A549 (cell line): Measurements from ENCODE around the gene ACTR2. TPM values are rescaled to one million over a fixed set of nuclear protein-coding genes. Genes with fewer than 3 reads are reported as not detected.

Experiments
- ATAC-seq, 2 experiments: fragments of 200-7000 bp in 1 of 2; fragments of >200 bp in 1 of 2; cut with Nextera tagmentation in 1 of 2; cut with Tn5 transposase in 1 of 2; 3 replicates each; pipeline versions ENCODE4 v1.8.0 to v1.9.1; 2018 to 2020; ENCODE audit warnings: mild to moderate bottlenecking in 1 of 2, moderate library complexity in 1 of 2
- CTCF ChIA-PET: fragments of 300-600 bp; sonication (Branson Sonifier 250); formaldehyde crosslinking; extraction: SDS; loops from one replicate; lab custom pipeline; 2021; ENCODE audit warnings: antibody characterized with exemption, inconsistent platforms; lab: Yijun Ruan, JAX
- POLR2A ChIA-PET: fragments of 350-600 bp; formaldehyde crosslinking; extraction: SDS; loops from one replicate; lab custom pipeline; 2021; ENCODE audit warnings: antibody characterized with exemption, inconsistent platforms; lab: Yijun Ruan, JAX
- DNase-seq, 2 experiments: peaks; one replicate each; pipeline versions ENCODE4 v3.0.0 to v3.0.0-alpha.2; 2011 to 2016; ENCODE audit warnings: low read depth in 1 of 2, low spot score in 1 of 2
- FAIRE-seq: peaks from 2 replicates; lab custom pipeline; 2011; peaks lifted over from hg19 to GRCh38; lab: Jason Lieb, UNC
- H3K27ac ChIP-seq, 2 experiments: fragments of >200 bp; sonication (Bioruptor Twin); formaldehyde crosslinking; 3 replicates each; pipeline ENCODE4 v1.5.1; 2016 to 2017
- H3K4me1 ChIP-seq: fragments of >200 bp; sonication (Bioruptor Twin); formaldehyde crosslinking; 3 replicates; pipeline ENCODE4 v1.6.1; 2016
- H3K4me2 ChIP-seq: fragments of >200 bp; sonication (Bioruptor Twin); formaldehyde crosslinking; 3 replicates; pipeline ENCODE4 v1.6.1; 2016
- H3K4me3 ChIP-seq: fragments of >200 bp; sonication (Bioruptor Twin); formaldehyde crosslinking; 3 replicates; pipeline ENCODE4 v1.5.1; 2016
- H3K9me3 ChIP-seq: fragments of >200 bp; sonication (Bioruptor Twin); formaldehyde crosslinking; 3 replicates; pipeline ENCODE4 v1.6.1; 2016
- ATOH8 ChIP-seq: fragments of 250-450 bp; sonication (Bioruptor Pico); IDR thresholded peaks from 2 replicates; pipeline ENCODE4 v1.5.0; 2020; ENCODE audit warnings: low read depth, mild to moderate bottlenecking, moderate library complexity
- BCL3 ChIP-seq: fragments of >200 bp; sonication (Bioruptor Twin); formaldehyde crosslinking; IDR thresholded peaks from 3 replicates; pipeline ENCODE4 v1.6.1; 2016
- BHLHE40 ChIP-seq: IDR thresholded peaks from 2 replicates; pipeline ENCODE4 v1.6.1; 2012; ENCODE audit warnings: low read depth, low read length, inconsistent platforms
- CBX8 ChIP-seq: fragments of 200-600 bp; sonication (generic); IDR thresholded peaks from 2 replicates; pipeline ENCODE4 v1.6.1; 2016
- E2F6 ChIP-seq: IDR thresholded peaks from 2 replicates; pipeline ENCODE4 v1.6.1; 2012; ENCODE audit warnings: low read depth, borderline replicate concordance
- EP300 ChIP-seq, 2 experiments: fragments of >200 bp; sonication (Bioruptor Twin); formaldehyde crosslinking; IDR thresholded peaks; 2 replicates in 1 of 2; 3 replicates in 1 of 2; pipeline ENCODE4 v1.6.1; 2016 to 2017
- FOSB ChIP-seq: fragments of 250-450 bp; sonication (Bioruptor Pico); IDR thresholded peaks from 2 replicates; pipeline ENCODE4 v1.5.0; 2020; ENCODE audit warnings: mild to moderate bottlenecking, moderate library complexity
- GATA3 ChIP-seq: IDR thresholded peaks from 2 replicates; pipeline ENCODE4 v1.6.1; 2012; ENCODE audit warnings: borderline replicate concordance
- HDAC2 ChIP-seq: fragments of 200-600 bp; sonication (generic); IDR thresholded peaks from 2 replicates; pipeline ENCODE4 v1.6.1; 2016
- HOXA7 ChIP-seq: fragments of 250-450 bp; sonication (Bioruptor Pico); IDR thresholded peaks from 2 replicates; pipeline ENCODE4 v1.5.0; 2020; ENCODE audit warnings: mild to moderate bottlenecking, moderate library complexity
- HOXB5 ChIP-seq: fragments of 250-450 bp; sonication (Bioruptor Pico); IDR thresholded peaks from 2 replicates; pipeline ENCODE4 v1.5.0; 2020; ENCODE audit warnings: mild to moderate bottlenecking, moderate library complexity
- JUN ChIP-seq, 2 experiments: fragments of >200 bp; sonication (Bioruptor Twin); formaldehyde crosslinking; IDR thresholded peaks; 2 replicates in 1 of 2; 3 replicates in 1 of 2; pipeline ENCODE4 v1.6.1; 2016 to 2017
- KDM1A ChIP-seq: fragments of 200-600 bp; sonication (generic); IDR thresholded peaks from 2 replicates; pipeline ENCODE4 v1.6.1; 2016; ENCODE audit warnings: low read depth, mild to moderate bottlenecking
- KDM5A ChIP-seq: fragments of 200-600 bp; sonication (generic); IDR thresholded peaks from 2 replicates; pipeline ENCODE4 v1.6.1; 2016; ENCODE audit warnings: antibody characterized with exemption, mild to moderate bottlenecking
- MAZ ChIP-seq: fragments of 150-350 bp; IDR thresholded peaks from 2 replicates; pipeline ENCODE4 v1.6.1; 2014; ENCODE audit warnings: antibody characterized with exemption, low read depth, low read length, borderline replicate concordance
- MYC ChIP-seq: IDR thresholded peaks from 2 replicates; pipeline ENCODE4 v1.6.1; 2012; ENCODE audit warnings: mild to moderate bottlenecking, inconsistent platforms, low read length, improper control_type of control experiment, borderline replicate concordance
- PHF8 ChIP-seq: fragments of 200-600 bp; sonication (generic); IDR thresholded peaks from 2 replicates; pipeline ENCODE4 v1.6.1; 2016; ENCODE audit warnings: low read depth, mild to moderate bottlenecking, antibody characterized with exemption, moderate library complexity, borderline replicate concordance
- SREBF2 ChIP-seq: fragments of 450-650 bp; IDR thresholded peaks from 2 replicates; pipeline ENCODE4 v1.6.1; 2014; ENCODE audit warnings: mild to moderate bottlenecking, moderate library complexity
- TFCP2L1 ChIP-seq: fragments of 250-450 bp; sonication (Bioruptor Pico); IDR thresholded peaks from 2 replicates; pipeline ENCODE4 v1.5.0; 2021; ENCODE audit warnings: mild to moderate bottlenecking
- TP53 ChIP-seq: fragments of 250-450 bp; sonication (Bioruptor Pico); IDR thresholded peaks from 2 replicates; pipeline ENCODE4 v1.5.0; 2021; ENCODE audit warnings: mild to moderate bottlenecking, moderate library complexity
- ZFP36 ChIP-seq: fragments of 450-650 bp; IDR thresholded peaks from 2 replicates; pipeline ENCODE4 v1.6.1; 2014; ENCODE audit warnings: borderline replicate concordance; ENCODE audit not compliant: partially characterized antibody
- ZNF302 ChIP-seq: fragments of 250-450 bp; sonication (Bioruptor Pico); IDR thresholded peaks from 2 replicates; pipeline ENCODE4 v1.9.0; 2021; ENCODE audit warnings: inconsistent platforms, mild to moderate bottlenecking, moderate library complexity
- WGBS: methylation state at CpG from one replicate; pipeline ENCODE4 v1.1.6; 2017; ENCODE audit errors: missing lambda C conversion rate; 5-methylcytosine and 5-hydroxymethylcytosine counted together
- polyA plus RNA-seq, 4 experiments: library from polyadenylated mRNA; depleted of rRNA in 3 of 4; stranded (reverse); fragments of >200 nt; fragmentation: RNase III in 1 of 4; extraction: RNeasy Plus Mini Kit Qiagen cat#74134 plus additional on column Dnase treatment in 1 of 4; gene quantifications; 2 replicates in 3 of 4; 3 replicates in 1 of 4; pipeline ENCODE4 v1.2.3, GENCODE V29; 2011 to 2017

ACTR2 gene
- polyA plus RNA-seq, 2 of the 4 experiments (the other 2 are of a cell fraction), result 270 to 278 TPM

- ChIA-PET POLR2A (interaction anchor here (0.6 to 1.7 kb wide), 27 partner anchors 9 to 326 kb away, joined by 3 to 41 read pairs (median 4); partner anchors contain the start of genes CEP68 and RAB1A), CTCF (interaction anchor here (0.7 to 3.5 kb wide), 6 partner anchors 9 to 347 kb away, joined by 3 to 11 read pairs (median 6); partner anchors contain the start of gene RAB1A)
- H3K27ac ChIP-seq, result peak overlapping the region; percentile 95 to 98
- H3K4me3 ChIP-seq, result peak overlapping the region; percentile 94
- peaks cover 36% of the 10 kb centered on the region for H3K4me1 ChIP-seq
- TF ChIP-seq PHF8 (no peak; the same call in 1 of the 2 replicates), HOXA7 (CRISPR knock-in tag) (no peak), ATOH8 (peak; percentile 56; the same call in 1 of the 2 replicates), KDM1A (no peak), BCL3 (no peak), FOSB (no peak; the same call in 1 of the 2 replicates), JUN (IDR thresholded peaks at IDR 0.05) (no peak), SREBF2 (no peak), BHLHE40 (no peak), TP53 (peak; percentile 66; the same call in 1 of the 2 replicates), ZNF302 (CRISPR knock-in tag) (no peak), ZFP36 (no peak), MYC (peak; percentile 15; the same call in 1 of the 2 replicates), EP300 (IDR thresholded peaks at IDR 0.05) (no peak), KDM5A (peak; percentile 85; the same call in 1 of the 2 replicates), E2F6 (peak; percentile 47; the same call in 1 of the 2 replicates), GATA3 (no peak), HOXB5 (CRISPR knock-in tag) (no peak), CBX8 (no peak), TFCP2L1 (CRISPR knock-in tag) (0 out of 2 replicates have a peak, but pooled peaks have one; percentile 1)
- FAIRE-seq (no peak), DNase-seq (peak in 1 of 2 experiments; percentile 39), ATAC-seq (peak; percentile 43 to 48)
- WGBS, result 1% methylated on average over 13 of the region's 13 CpGs
- peak overlapping the region; percentile 80 for H3K4me2 ChIP-seq
- H3K9me3 ChIP-seq, result no peaks in the 10 kb centered on the region
Measured at GRCh38 chr2:65227020-65227455, 593 bp upstream of the ACTR2 start.

GRCh38 chr2:65228263-65228750 is 676 bp downstream of the ACTR2 start:
- POLR2A ChIA-PET, result interaction anchor here (1.0 to 1.7 kb wide), 8 partner anchors 10 to 208 kb away, joined by 3 to 41 read pairs (median 7); partner anchors contain the start of genes CEP68 and RAB1A
- TF ChIP-seq MAZ (no peak), HDAC2 (0 out of 2 replicates have a peak, but pooled peaks have one; percentile 19)
- TF ChIP-seq, all 56 proteins: peak for 1
- H3K9me3 ChIP-seq, result no peaks in the 10 kb centered on the region
- peak overlapping the region; percentile 95 to 98 for H3K27ac ChIP-seq
- peak overlapping the region; percentile 80 for H3K4me2 ChIP-seq
- no peak for DNase-seq
- WGBS, result 2% methylated on average over 16 of the region's 16 CpGs
- no peak for FAIRE-seq
- ATAC-seq, result peak; percentile 48 to 68; a peak in 5 of 6 replicates
- peaks cover 43% of the 10 kb centered on the region for H3K4me1 ChIP-seq
- CTCF ChIA-PET, result interaction anchor here (3.5 kb wide), 2 partner anchors 98 to 163 kb away, joined by 10 to 11 read pairs; partner anchors contain the start of gene RAB1A
- H3K4me3 ChIP-seq, result peak overlapping the region; percentile 94
